WTC11 (cell line): ENCODE measurements around the gene TKTL1. TPM values are rescaled to one million over a fixed set of nuclear protein-coding genes. Genes with fewer than 3 reads are reported as not detected.
A peak's percentile ranks its signal among the peaks of the same experiment; 100 is the strongest.

ENCODE experiments used
- ATAC-seq: fragments of 200-7000 bp; cut with Tn5 transposase; 2 replicates; pipeline ENCODE4 v1.10.0; 2021; ENCODE audit warnings: mild to moderate bottlenecking, moderate library complexity
- CTCF ChIA-PET: fragments of 300-600 bp; sonication (Branson Sonifier 250); formaldehyde crosslinking; loops from one replicate; lab custom pipeline; 2021; ENCODE audit warnings: antibody characterized with exemption; lab: Charles Lee
- POLR2A ChIA-PET: fragments of 350-600 bp; sonication (Branson Sonifier 250); formaldehyde crosslinking; loops from one replicate; lab custom pipeline; 2021; ENCODE audit warnings: antibody characterized with exemption; lab: Charles Lee
- DNase-seq: peaks from one replicate; pipeline ENCODE4 v3.0.0; 2021; ENCODE audit warnings: low spot score
- H3K27ac Mint-ChIP-seq: 2 replicates; pipeline ENCODE4 v1.8.0; 2021; ENCODE audit warnings: mixed read lengths
- H3K27me3 Mint-ChIP-seq: 2 replicates; pipeline ENCODE4 v1.8.0; 2021; ENCODE audit warnings: low read depth, mild to moderate bottlenecking, moderate library complexity, mixed read lengths
- H3K36me3 Mint-ChIP-seq: 2 replicates; pipeline ENCODE4 v1.8.0; 2021; ENCODE audit warnings: mixed read lengths
- H3K4me1 Mint-ChIP-seq: 2 replicates; pipeline ENCODE4 v1.8.0; 2022; ENCODE audit warnings: mixed read lengths
- H3K4me3 Mint-ChIP-seq: 2 replicates; pipeline ENCODE4 v1.8.0; 2021; ENCODE audit warnings: mild to moderate bottlenecking, moderate library complexity, mixed read lengths
- H3K9me3 Mint-ChIP-seq: 2 replicates; pipeline ENCODE4 v1.8.0; 2021; ENCODE audit warnings: mixed read lengths
- ARID4B ChIP-seq: sonication (generic); formaldehyde crosslinking; IDR thresholded peaks from 2 replicates; pipeline ENCODE4 v1.8.0; 2023; ENCODE audit warnings: missing genetic modification reagents, mild to moderate bottlenecking, borderline replicate concordance
- ATF6 ChIP-seq: sonication (generic); formaldehyde crosslinking; IDR thresholded peaks from 2 replicates; pipeline ENCODE4 v1.8.1; 2023; ENCODE audit warnings: mild to moderate bottlenecking, missing genetic modification reagents
- E2F1 ChIP-seq: sonication (generic); formaldehyde crosslinking; IDR thresholded peaks from 2 replicates; pipeline ENCODE4 v1.8.0; 2022; ENCODE audit warnings: mild to moderate bottlenecking, missing genetic modification reagents
- EMX1 ChIP-seq: fragments of 250-450 bp; sonication (Bioruptor Pico); IDR thresholded peaks from 2 replicates; pipeline ENCODE4 v1.8.0; 2021; ENCODE audit warnings: mild to moderate bottlenecking
- GABPB1 ChIP-seq: sonication (generic); formaldehyde crosslinking; IDR thresholded peaks from 2 replicates; pipeline ENCODE4 v1.8.1; 2023; ENCODE audit warnings: mild to moderate bottlenecking, missing genetic modification reagents
- GTF2I ChIP-seq: fragments of 250-450 bp; sonication (Bioruptor Pico); conservative IDR thresholded peaks from 2 replicates; pipeline ENCODE4 v1.4.0; 2021; ENCODE audit warnings: mild to moderate bottlenecking
- HMGXB4 ChIP-seq: sonication (generic); formaldehyde crosslinking; IDR thresholded peaks from 2 replicates; pipeline ENCODE4 v1.8.1; 2023; ENCODE audit warnings: mild to moderate bottlenecking, moderate library complexity, missing genetic modification reagents
- NR3C1 ChIP-seq: sonication (generic); formaldehyde crosslinking; conservative IDR thresholded peaks from 2 replicates; pipeline ENCODE4 v1.8.1; 2023; ENCODE audit warnings: low read depth, mild to moderate bottlenecking, missing genetic modification reagents
- RORB ChIP-seq: fragments of 250-450 bp; sonication (Bioruptor Pico); IDR thresholded peaks from 2 replicates; pipeline ENCODE4 v1.9.0; 2021; ENCODE audit warnings: mild to moderate bottlenecking
- SMAD3 ChIP-seq: sonication (generic); formaldehyde crosslinking; IDR thresholded peaks from 2 replicates; pipeline ENCODE4 v1.8.0; 2022; ENCODE audit warnings: missing genetic modification reagents, mild to moderate bottlenecking, borderline replicate concordance
- SMAD4 ChIP-seq: sonication (generic); formaldehyde crosslinking; IDR thresholded peaks from 2 replicates; pipeline ENCODE4 v1.8.0; 2022; ENCODE audit warnings: mild to moderate bottlenecking, missing genetic modification reagents
- SOX15 ChIP-seq: fragments of 250-450 bp; sonication (Bioruptor Pico); IDR thresholded peaks from 2 replicates; pipeline ENCODE4 v1.9.0; 2021; ENCODE audit warnings: mild to moderate bottlenecking
- TEAD1 ChIP-seq: sonication (generic); formaldehyde crosslinking; IDR thresholded peaks from 2 replicates; pipeline ENCODE4 v1.8.0; 2022; ENCODE audit warnings: mild to moderate bottlenecking, missing genetic modification reagents
- TP53 ChIP-seq: sonication (generic); formaldehyde crosslinking; IDR thresholded peaks from 2 replicates; pipeline ENCODE4 v1.8.1; 2023; ENCODE audit warnings: mild to moderate bottlenecking, missing genetic modification reagents
- ZMAT4 ChIP-seq: fragments of 250-450 bp; sonication (Bioruptor Pico); IDR thresholded peaks from 2 replicates; pipeline ENCODE4 v1.9.0; 2021; ENCODE audit warnings: mild to moderate bottlenecking
- ZNF416 ChIP-seq: fragments of 250-450 bp; sonication (Bioruptor Pico); IDR thresholded peaks from 2 replicates; pipeline ENCODE4 v1.9.0; 2021; ENCODE audit warnings: mild to moderate bottlenecking, inconsistent platforms
- ZNF671 ChIP-seq: fragments of 250-450 bp; sonication (Bioruptor Pico); IDR thresholded peaks from 2 replicates; pipeline ENCODE4 v1.8.0; 2021; ENCODE audit warnings: mild to moderate bottlenecking
- total RNA-seq: library from RNA; stranded (reverse); gene quantifications from 3 replicates; pipeline ENCODE4 v1.2.3, GENCODE V29; 2021
- TF ChIP-seq, protein P1 (sequence below): sonication (generic); formaldehyde crosslinking; IDR thresholded peaks from 2 replicates; pipeline ENCODE4 v1.8.1; 2022; ENCODE audit warnings: low read depth, missing genetic modification reagents, borderline replicate concordance

TKTL1 gene
- total RNA-seq, 1 experiment from 2014 or later = 0.46 TPM

DNA sequence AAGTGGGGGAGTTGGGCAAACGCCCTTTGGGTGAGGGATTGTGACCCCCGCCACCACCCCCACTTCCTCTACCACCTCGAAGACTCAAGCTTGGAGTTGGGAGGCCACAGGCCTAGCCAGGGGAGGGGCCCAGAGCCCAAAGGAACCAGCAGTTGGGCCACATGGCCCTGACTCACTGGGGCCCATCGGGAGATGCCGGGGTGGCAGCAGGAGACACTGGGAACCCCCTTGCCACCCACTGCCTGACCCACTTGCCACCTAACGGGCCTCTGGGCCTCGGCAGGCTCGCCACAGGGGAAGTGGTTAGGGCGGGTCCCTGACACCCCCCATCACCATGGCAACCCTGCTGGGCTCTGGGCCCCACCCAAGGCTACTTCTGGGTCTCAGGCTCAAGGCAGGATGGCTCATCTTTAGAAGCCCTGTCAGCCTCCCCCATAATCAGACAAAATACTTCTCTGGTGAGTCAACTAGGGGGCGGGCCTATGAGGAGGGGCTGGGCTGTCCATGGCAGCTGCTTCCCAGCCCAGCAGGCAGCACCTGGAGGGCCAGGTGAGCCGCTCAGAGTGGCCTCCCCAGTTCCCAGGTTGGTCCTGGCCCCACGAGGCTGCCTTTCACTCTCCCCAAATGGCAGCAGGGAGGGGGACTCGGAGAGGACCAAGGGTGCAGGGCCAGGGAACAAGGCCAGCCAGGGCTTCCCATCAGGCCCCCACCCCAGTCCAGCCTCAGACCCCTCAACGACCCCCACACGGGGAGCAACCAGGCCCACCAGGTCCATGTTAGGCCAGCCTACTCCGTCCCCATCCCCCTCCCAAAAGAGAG is 73.2 kb downstream of the TKTL1 start:
- ChIA-PET POLR2A (interaction anchor here (0.7 to 1.5 kb wide), 8 partner anchors 9 to 89 kb away, joined by 3 to 12 read pairs (median 5); partner anchors contain the start of genes EMD, PLXNA3 and RPL10), CTCF (interaction anchor here (1.0 kb wide), 1 partner anchor 122 kb away, joined by 3 read pairs; the partner anchor contains the start of gene SLC10A3)
- TF ChIP-seq EMX1 (CRISPR knock-in tag) (no peak), ZNF671 (CRISPR knock-in tag) (no peak), NR3C1 (CRISPR knock-in tag) (no peak), ARID4B (CRISPR knock-in tag) (no peak), ZMAT4 (CRISPR knock-in tag) (no peak), ATF6 (CRISPR knock-in tag) (no peak), SOX15 (no peak), SMAD3 (CRISPR knock-in tag) (no peak), RORB (CRISPR knock-in tag) (no peak)
- TF ChIP-seq, protein P1, sequence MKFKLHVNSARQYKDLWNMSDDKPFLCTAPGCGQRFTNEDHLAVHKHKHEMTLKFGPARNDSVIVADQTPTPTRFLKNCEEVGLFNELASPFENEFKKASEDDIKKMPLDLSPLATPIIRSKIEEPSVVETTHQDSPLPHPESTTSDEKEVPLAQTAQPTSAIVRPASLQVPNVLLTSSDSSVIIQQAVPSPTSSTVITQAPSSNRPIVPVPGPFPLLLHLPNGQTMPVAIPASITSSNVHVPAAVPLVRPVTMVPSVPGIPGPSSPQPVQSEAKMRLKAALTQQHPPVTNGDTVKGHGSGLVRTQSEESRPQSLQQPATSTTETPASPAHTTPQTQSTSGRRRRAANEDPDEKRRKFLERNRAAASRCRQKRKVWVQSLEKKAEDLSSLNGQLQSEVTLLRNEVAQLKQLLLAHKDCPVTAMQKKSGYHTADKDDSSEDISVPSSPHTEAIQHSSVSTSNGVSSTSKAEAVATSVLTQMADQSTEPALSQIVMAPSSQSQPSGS = no peak
- Mint-ChIP-seq H3K27me3 (peaks cover 3% of the 10 kb centered on the region; the same call in 1 of the 2 replicates), H3K27ac (no peak overlapping the region), H3K36me3 (peaks cover 27% of the 10 kb centered on the region), H3K4me3 (peak overlapping the region; percentile 59), H3K4me1 (peaks cover 11% of the 10 kb centered on the region), H3K9me3 (no peaks in the 10 kb centered on the region)
- ATAC-seq (0 out of 2 replicates have a peak, but pooled peaks have one; percentile 0), DNase-seq (peak; percentile 31)

DNA sequence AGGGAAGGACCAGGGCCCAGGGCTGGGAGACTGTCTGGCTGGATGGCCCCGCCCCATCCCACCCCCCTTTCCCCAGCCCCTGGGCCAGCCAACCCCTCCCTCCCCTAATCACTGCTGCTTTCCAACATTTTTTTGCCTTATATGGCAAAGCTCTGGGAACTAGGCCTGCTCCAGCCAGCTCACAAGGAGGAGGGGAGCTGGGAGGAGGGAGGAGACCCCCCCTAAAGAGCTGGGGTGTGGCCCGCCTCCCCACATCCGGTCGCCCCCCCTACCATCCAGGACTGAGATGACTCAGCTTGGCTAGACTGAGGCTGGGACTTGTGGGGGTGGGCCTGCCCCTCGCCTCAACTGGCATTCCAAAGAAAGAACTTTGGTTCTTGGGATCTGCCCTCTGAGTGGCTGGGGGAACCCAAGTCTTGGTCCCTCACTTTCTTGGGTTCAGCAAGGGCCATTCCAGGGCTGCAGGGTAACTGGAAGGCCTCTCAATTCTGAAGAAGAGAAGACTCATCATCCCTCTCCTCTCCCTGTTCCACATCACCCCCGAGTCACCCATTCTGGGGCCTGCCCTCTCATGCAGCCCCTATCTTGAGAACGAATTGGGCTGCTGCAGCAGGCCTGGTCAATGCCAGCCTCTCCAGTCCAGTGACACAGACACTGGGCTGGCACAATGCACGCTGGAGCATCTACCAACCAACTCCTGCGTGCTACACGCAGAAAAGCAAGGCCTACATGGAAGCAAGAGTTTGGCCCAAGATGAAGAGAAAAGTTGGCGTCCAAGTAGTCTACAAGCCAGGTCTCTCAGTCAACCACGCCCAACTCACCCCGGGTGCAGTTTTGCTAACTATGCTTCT is 74.1 kb downstream of the TKTL1 start:
- H3K4me1 Mint-ChIP-seq = peaks cover 11% of the 10 kb centered on the region
- H3K4me3 Mint-ChIP-seq = peak overlapping the region; percentile 92
- CTCF ChIA-PET = interaction anchor here (1.0 kb wide), 1 partner anchor 121 kb away, joined by 3 read pairs; the partner anchor contains the start of gene SLC10A3
- peak; percentile 38 for ATAC-seq
- peaks cover 24% of the 10 kb centered on the region for H3K36me3 Mint-ChIP-seq
- peaks cover 3% of the 10 kb centered on the region; the same call in 1 of the 2 replicates for H3K27me3 Mint-ChIP-seq
- POLR2A ChIA-PET = interaction anchor here (0.6 to 1.5 kb wide), 10 partner anchors 8 to 120 kb away, joined by 3 to 12 read pairs (median 4); partner anchors contain the start of genes EMD, PLXNA3, RPL10 and SLC10A3
- H3K9me3 Mint-ChIP-seq = no peaks in the 10 kb centered on the region
- DNase-seq = peak; percentile 79
- peak overlapping the region; percentile 97 for H3K27ac Mint-ChIP-seq
- TF ChIP-seq TEAD1 (CRISPR knock-in tag) (no peak), SMAD4 (CRISPR knock-in tag) (0 out of 2 replicates have a peak, but pooled peaks have one; percentile 8), E2F1 (CRISPR knock-in tag) (no peak), GTF2I (CRISPR knock-in tag) (no peak), ZNF416 (CRISPR knock-in tag) (no peak), GABPB1 (CRISPR knock-in tag) (no peak), TP53 (no peak), HMGXB4 (CRISPR knock-in tag) (no peak)
